ENCODE results near the gene ACO1. TPM values are rescaled to one million over a fixed set of nuclear protein-coding genes. Genes with fewer than 3 reads are reported as not detected.
A peak's percentile ranks its signal among the peaks of the same experiment; 100 is the strongest.

The ACO1 gene
- total RNA-seq, 4 donors from 2014 or later: 10.0 to 39.5 (median 24.9) TPM

GRCh38 chr9:32382565-32383320 lies 1.7 kb upstream of the ACO1 start:
- H3K27ac ChIP-seq: no peak overlapping the region
- no peaks in the 10 kb centered on the region for H3K4me1 ChIP-seq
- no peaks in the 10 kb centered on the region for H3K36me3 ChIP-seq
- H3K4me3 ChIP-seq: no peak overlapping the region
- no peaks in the 10 kb centered on the region for H3K27me3 ChIP-seq
- intact Hi-C loops (cut with DNase I; ENCODE audit: low total_unique reads): no loop called here
- no peaks in the 10 kb centered on the region for H3K9me3 ChIP-seq
- no peak for DNase-seq
- TF ChIP-seq POLR2A (IDR thresholded peaks at IDR 0.05): no peak
- no peak for TF ChIP-seq CTCF (IDR thresholded peaks at IDR 0.05)

GRCh38 chr9:32384002-32384363 lies 460 bp upstream of the ACO1 start:
- TF ChIP-seq CTCF (IDR thresholded peaks at IDR 0.05): no peak
- TF ChIP-seq POLR2A (IDR thresholded peaks at IDR 0.05): no peak
- peak overlapping the region; percentile 72 to 95 for H3K4me3 ChIP-seq
- no peaks in the 10 kb centered on the region for H3K9me3 ChIP-seq
- H3K27ac ChIP-seq: peak overlapping the region; percentile 82 to 93
- intact Hi-C loops (cut with DNase I; ENCODE audit: low total_unique reads): no loop called here
- no peaks in the 10 kb centered on the region for H3K36me3 ChIP-seq
- H3K27me3 ChIP-seq: no peaks in the 10 kb centered on the region
- no peak for DNase-seq
- no peaks in the 10 kb centered on the region for H3K4me1 ChIP-seq

- intact Hi-C loops (cut with DNase I; ENCODE audit: low total_unique reads): no loop called here
- Histone ChIP-seq H3K27ac (peak overlapping the region; percentile 82 to 93), H3K36me3 (no peaks in the 10 kb centered on the region), H3K27me3 (no peaks in the 10 kb centered on the region), H3K4me1 (no peaks in the 10 kb centered on the region), H3K9me3 (no peaks in the 10 kb centered on the region), H3K4me3 (peak overlapping the region; percentile 72 to 95)
- TF ChIP-seq CTCF (IDR thresholded peaks at IDR 0.05) (no peak), POLR2A (IDR thresholded peaks at IDR 0.05) (no peak)
- DNase-seq: no peak
These were observed 875 bp downstream of the ACO1 start for GRCh38 chr9:32385152-32385884.

- intact Hi-C loops (cut with DNase I; ENCODE audit: low total_unique reads): no loop called here
- Histone ChIP-seq H3K27ac (no peak overlapping the region), H3K4me1 (no peaks in the 10 kb centered on the region)
These were observed 1.4 kb downstream of the ACO1 start for GRCh38 chr9:32385885-32386283.

More at GRCh38 chr9:32385885-32386283, 1.4 kb downstream of the ACO1 start:
- Histone ChIP-seq H3K27me3 (no peaks in the 10 kb centered on the region), H3K9me3 (no peaks in the 10 kb centered on the region), H3K36me3 (no peaks in the 10 kb centered on the region), H3K4me3 (no peak overlapping the region)
- DNase-seq: no peak
- TF ChIP-seq CTCF (IDR thresholded peaks at IDR 0.05) (no peak), POLR2A (IDR thresholded peaks at IDR 0.05) (no peak)
